HFFc6 (cell line): ENCODE results near the gene LMNTD2. TPM values are rescaled to one million over a fixed set of nuclear protein-coding genes. Genes with fewer than 3 reads are reported as not detected.

Experiments
- DNase-seq: peaks from one replicate; pipeline ENCODE4 v3.0.0-alpha.2; 2018
- H3K27ac Mint-ChIP-seq: 2 replicates; pipeline ENCODE4 v1.8.0; 2020; ENCODE audit warnings: mild to moderate bottlenecking, mixed read lengths
- H3K27me3 Mint-ChIP-seq: 2 replicates; pipeline ENCODE4 v1.8.0; 2021; ENCODE audit warnings: mild to moderate bottlenecking, moderate library complexity, mixed read lengths; ENCODE audit not compliant: insufficient read depth
- H3K36me3 Mint-ChIP-seq: 2 replicates; pipeline ENCODE4 v1.8.0; 2021; ENCODE audit warnings: low read depth, mixed read lengths
- H3K4me1 Mint-ChIP-seq: 2 replicates; pipeline ENCODE4 v1.8.0; 2020; ENCODE audit warnings: low read depth, mixed read lengths
- H3K4me3 Mint-ChIP-seq: 2 replicates; pipeline ENCODE4 v1.8.0; 2020; ENCODE audit warnings: mild to moderate bottlenecking, moderate library complexity, mixed read lengths
- H3K9me3 Mint-ChIP-seq: 2 replicates; pipeline ENCODE4 v1.8.0; 2020; ENCODE audit warnings: mild to moderate bottlenecking, mixed read lengths
- CTCF ChIP-seq: fragments of 200-600 bp; sonication (generic); IDR thresholded peaks from 2 replicates; pipeline ENCODE4 v1.5.0; 2021; ENCODE audit warnings: antibody characterized with exemption, mild to moderate bottlenecking
- total RNA-seq, 6 experiments: library from RNA; stranded (reverse); fragmentation: NEBNext Ultra II Directional; extraction: Animal tissue kit (Norgen Biotek cat#: 25700); gene quantifications; 2 replicates in 1 of 6; 3 replicates in 5 of 6; pipeline ENCODE4 v1.2.3, GENCODE V29; 2021

The LMNTD2 gene
- total RNA-seq, 6 experiments from 2014 or later, result 0.37 to 2.3 (median 0.97) TPM

- no peak for DNase-seq
- H3K27me3 Mint-ChIP-seq, result peaks cover 2% of the 10 kb centered on the region
- H3K36me3 Mint-ChIP-seq, result no peaks in the 10 kb centered on the region
- TF ChIP-seq CTCF, result no peak
- H3K4me3 Mint-ChIP-seq, result no peak overlapping the region
- no peaks in the 10 kb centered on the region for H3K4me1 Mint-ChIP-seq
- H3K9me3 Mint-ChIP-seq, result no peaks in the 10 kb centered on the region
- no peak overlapping the region for H3K27ac Mint-ChIP-seq
Observed at GRCh38 chr11:550746-551085, 9.8 kb downstream of the LMNTD2 start.

- H3K9me3 Mint-ChIP-seq, result no peaks in the 10 kb centered on the region
Observed at GRCh38 chr11:550021-550745, 10.4 kb downstream of the LMNTD2 start.

GRCh38 chr11:548700-549603 lies 11.6 kb downstream of the LMNTD2 start:
- DNase-seq, result no peak
- no peak for TF ChIP-seq CTCF
- Mint-ChIP-seq H3K9me3 (no peaks in the 10 kb centered on the region), H3K4me1 (no peaks in the 10 kb centered on the region), H3K36me3 (no peaks in the 10 kb centered on the region), H3K4me3 (no peak overlapping the region), H3K27me3 (peaks cover 2% of the 10 kb centered on the region), H3K27ac (no peak overlapping the region)

More at GRCh38 chr11:550021-550745, 10.4 kb downstream of the LMNTD2 start:
- no peak for DNase-seq
- H3K27ac Mint-ChIP-seq, result no peak overlapping the region
- no peaks in the 10 kb centered on the region for H3K4me1 Mint-ChIP-seq
- no peaks in the 10 kb centered on the region for H3K36me3 Mint-ChIP-seq
- no peak for TF ChIP-seq CTCF
- peaks cover 2% of the 10 kb centered on the region for H3K27me3 Mint-ChIP-seq
- no peak overlapping the region for H3K4me3 Mint-ChIP-seq

GRCh38 chr11:545171-545570 lies 15.4 kb downstream of the LMNTD2 start:
- Mint-ChIP-seq H3K4me1 (no peaks in the 10 kb centered on the region), H3K4me3 (no peak overlapping the region), H3K27ac (no peak overlapping the region), H3K9me3 (no peaks in the 10 kb centered on the region), H3K36me3 (no peaks in the 10 kb centered on the region), H3K27me3 (peaks cover 2% of the 10 kb centered on the region)
- DNase-seq, result no peak
- TF ChIP-seq CTCF, result no peak

- H3K27ac Mint-ChIP-seq, result no peak overlapping the region
- H3K4me1 Mint-ChIP-seq, result no peaks in the 10 kb centered on the region
- DNase-seq, result no peak
- H3K27me3 Mint-ChIP-seq, result peaks cover 2% of the 10 kb centered on the region
- H3K9me3 Mint-ChIP-seq, result no peaks in the 10 kb centered on the region
- H3K36me3 Mint-ChIP-seq, result no peaks in the 10 kb centered on the region
- TF ChIP-seq CTCF, result no peak
- no peak overlapping the region for H3K4me3 Mint-ChIP-seq
Observed at GRCh38 chr11:544817-545166, 15.7 kb downstream of the LMNTD2 start.
